PC-3 (cell line): Measurements from ENCODE around the gene IL17RA. TPM values are rescaled to one million over a fixed set of nuclear protein-coding genes. Genes with fewer than 3 reads are reported as not detected.

ENCODE experiments used
- ATAC-seq: fragments of 200-7000 bp; cut with Tn5 transposase; 2 replicates; pipeline ENCODE4 v1.9.1; 2020; ENCODE audit warnings: mild to moderate bottlenecking, moderate library complexity
- BruUV-seq: library from RNA; stranded (reverse); fragments of 400-500 nt; replicated peaks from 2 replicates; lab custom pipeline; 2021; lab: Mats Ljungman, UMichigan
- CTCF ChIA-PET: fragments of 300-600 bp; sonication (Branson Sonifier 250); formaldehyde crosslinking; loops from one replicate; lab custom pipeline; 2022; ENCODE audit warnings: antibody characterized with exemption; lab: Charles Lee
- POLR2A ChIA-PET: fragments of 300-600 bp; sonication (Branson Sonifier 250); formaldehyde crosslinking; loops from one replicate; lab custom pipeline; 2022; ENCODE audit warnings: antibody characterized with exemption; ENCODE audit not compliant: unreplicated experiment; lab: Charles Lee
- DNase-seq: peaks from one replicate; pipeline ENCODE4 v3.0.0-alpha.2; 2015
- H2AFZ ChIP-seq: fragments of 300-600 bp; sonication (generic); 2 replicates; pipeline ENCODE4 v1.6.0; 2016; ENCODE audit warnings: antibody characterized with exemption, low read length
- H3F3A ChIP-seq: fragments of 300-600 bp; sonication (generic); one replicate; pipeline ENCODE4 v1.6.0; 2017; ENCODE audit warnings: antibody characterized with exemption, low read length, control low read depth, mild to moderate bottlenecking; ENCODE audit not compliant: unreplicated experiment
- H3K27ac ChIP-seq: fragments of 300-600 bp; sonication (generic); 2 replicates; pipeline ENCODE4 v1.5.1; 2016; ENCODE audit warnings: mild to moderate bottlenecking, low read length
- H3K27me3 ChIP-seq: fragments of 300-600 bp; sonication (generic); 2 replicates; pipeline ENCODE4 v1.6.1; 2016; ENCODE audit warnings: low read length, mixed read lengths
- H3K36me3 ChIP-seq: fragments of 300-600 bp; sonication (generic); 2 replicates; pipeline ENCODE4 v1.6.1; 2016; ENCODE audit warnings: low read depth, mixed run types, low read length, mixed read lengths
- H3K4me1 ChIP-seq: fragments of 300-600 bp; sonication (generic); 2 replicates; pipeline ENCODE4 v1.5.1; 2016; ENCODE audit warnings: low read length; ENCODE audit not compliant: insufficient read depth
- H3K4me2 ChIP-seq: fragments of 300-600 bp; sonication (generic); 2 replicates; pipeline ENCODE4 v1.6.0; 2016; ENCODE audit warnings: low read length
- H3K4me3 ChIP-seq: fragments of 300-600 bp; sonication (generic); 2 replicates; pipeline ENCODE4 v1.5.1; 2016; ENCODE audit warnings: mild to moderate bottlenecking, low read length, mixed read lengths
- H3K79me2 ChIP-seq: fragments of 300-600 bp; sonication (generic); 2 replicates; pipeline ENCODE4 v1.6.1; 2017; ENCODE audit warnings: low read length, mixed read lengths
- H3K9ac ChIP-seq: fragments of 300-600 bp; sonication (generic); 2 replicates; pipeline ENCODE4 v1.6.0; 2016; ENCODE audit warnings: mild to moderate bottlenecking, low read length
- H3K9me2 ChIP-seq: fragments of 300-600 bp; sonication (generic); replicated peaks from 2 replicates; pipeline ENCODE4 v1.6.1; 2016; ENCODE audit warnings: mixed run types, low read length, mixed read lengths
- H3K9me3 ChIP-seq: fragments of 300-600 bp; sonication (generic); 2 replicates; pipeline ENCODE4 v1.6.1; 2016; ENCODE audit warnings: low read length, mixed read lengths
- H4K20me1 ChIP-seq: fragments of 300-600 bp; sonication (generic); 2 replicates; pipeline ENCODE4 v1.6.1; 2016; ENCODE audit warnings: low read length, mixed read lengths
- EZH2 ChIP-seq: fragments of 300-600 bp; sonication (generic); IDR thresholded peaks from one replicate; pipeline ENCODE4 v1.6.1; 2017; ENCODE audit warnings: antibody characterized with exemption, mild to moderate bottlenecking, low read length; ENCODE audit not compliant: unreplicated experiment
- EZH2phosphoT487 ChIP-seq: fragments of 300-600 bp; sonication (generic); IDR thresholded peaks from 2 replicates; pipeline ENCODE4 v1.6.1; 2018; ENCODE audit warnings: mild to moderate bottlenecking, antibody characterized with exemption, low read length, borderline replicate concordance
- intact Hi-C: fragments of 100-400 bp; cut with micrococcal nuclease; formaldehyde crosslinking; loops from 2 replicates; pipeline ENCODE4 v1.9.0; 2023
- total RNA-seq: library from RNA; depleted of rRNA; stranded (reverse); fragments of >200 nt; gene quantifications from 2 replicates; pipeline ENCODE4 v1.2.3, GENCODE V29; 2014
- TF ChIP-seq, protein P1 (sequence below): fragments of 300-600 bp; sonication (generic); conservative IDR thresholded peaks from 2 replicates; pipeline ENCODE4 v1.5.1; 2017; ENCODE audit warnings: antibody characterized with exemption, low read depth, mild to moderate bottlenecking, low read length

IL17RA gene
- total RNA-seq, 1 experiment from 2014 or later = 5.9 TPM

DNA sequence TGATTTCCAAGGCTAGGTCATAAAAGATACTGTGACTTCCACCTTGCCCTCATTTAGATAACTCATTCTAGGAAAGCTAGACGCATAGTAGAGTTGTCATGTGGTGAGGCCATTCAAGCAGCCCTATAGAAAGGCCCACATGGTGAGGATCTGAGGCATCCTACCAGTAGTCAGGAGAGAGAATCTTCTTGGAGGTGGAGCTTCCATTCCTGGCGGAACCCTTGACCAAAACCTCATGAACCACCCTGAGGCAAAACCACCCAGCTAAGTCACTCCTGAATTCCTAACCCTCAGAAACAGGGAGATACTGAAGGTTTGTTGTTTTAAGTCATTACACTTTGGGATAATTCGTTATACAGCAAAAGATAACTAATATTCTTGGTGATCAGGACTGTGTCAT, 77.2 kb downstream of the IL17RA start:
- H3K4me1 ChIP-seq = peaks cover 16% of the 10 kb centered on the region
- no peaks in the 10 kb centered on the region for H3K9me3 ChIP-seq
- no peaks in the 10 kb centered on the region for H4K20me1 ChIP-seq
- intact Hi-C loops = no loop called here
- no peak for TF ChIP-seq EZH2
- no peak for TF ChIP-seq EZH2phosphoT487
- TF ChIP-seq, protein P1, sequence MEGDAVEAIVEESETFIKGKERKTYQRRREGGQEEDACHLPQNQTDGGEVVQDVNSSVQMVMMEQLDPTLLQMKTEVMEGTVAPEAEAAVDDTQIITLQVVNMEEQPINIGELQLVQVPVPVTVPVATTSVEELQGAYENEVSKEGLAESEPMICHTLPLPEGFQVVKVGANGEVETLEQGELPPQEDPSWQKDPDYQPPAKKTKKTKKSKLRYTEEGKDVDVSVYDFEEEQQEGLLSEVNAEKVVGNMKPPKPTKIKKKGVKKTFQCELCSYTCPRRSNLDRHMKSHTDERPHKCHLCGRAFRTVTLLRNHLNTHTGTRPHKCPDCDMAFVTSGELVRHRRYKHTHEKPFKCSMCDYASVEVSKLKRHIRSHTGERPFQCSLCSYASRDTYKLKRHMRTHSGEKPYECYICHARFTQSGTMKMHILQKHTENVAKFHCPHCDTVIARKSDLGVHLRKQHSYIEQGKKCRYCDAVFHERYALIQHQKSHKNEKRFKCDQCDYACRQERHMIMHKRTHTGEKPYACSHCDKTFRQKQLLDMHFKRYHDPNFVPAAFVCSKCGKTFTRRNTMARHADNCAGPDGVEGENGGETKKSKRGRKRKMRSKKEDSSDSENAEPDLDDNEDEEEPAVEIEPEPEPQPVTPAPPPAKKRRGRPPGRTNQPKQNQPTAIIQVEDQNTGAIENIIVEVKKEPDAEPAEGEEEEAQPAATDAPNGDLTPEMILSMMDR = no peak
- H3F3A ChIP-seq = no peaks in the 10 kb centered on the region
- no peaks in the 10 kb centered on the region for H3K27me3 ChIP-seq
- POLR2A ChIA-PET = interaction anchor here (0.6 kb wide), 1 partner anchor 108 kb away, joined by 4 read pairs; no protein-coding TSS in a partner anchor
- BruUV-seq = no TSS peak
- H3K9me2 ChIP-seq = no peaks in the 10 kb centered on the region
- no peak overlapping the region for H3K4me2 ChIP-seq
- H3K36me3 ChIP-seq = no peaks in the 10 kb centered on the region
- H3K4me3 ChIP-seq = no peak overlapping the region
- DNase-seq (no peak), ATAC-seq (no peak)
- CTCF ChIA-PET = interaction anchor here (1.7 kb wide), 1 partner anchor 10 kb away, joined by 12 read pairs; no protein-coding TSS in a partner anchor
- H3K79me2 ChIP-seq = peaks cover 14% of the 10 kb centered on the region
- no peak overlapping the region for H3K9ac ChIP-seq
- no peak overlapping the region for H3K27ac ChIP-seq
- no peak overlapping the region for H2AFZ ChIP-seq

DNA sequence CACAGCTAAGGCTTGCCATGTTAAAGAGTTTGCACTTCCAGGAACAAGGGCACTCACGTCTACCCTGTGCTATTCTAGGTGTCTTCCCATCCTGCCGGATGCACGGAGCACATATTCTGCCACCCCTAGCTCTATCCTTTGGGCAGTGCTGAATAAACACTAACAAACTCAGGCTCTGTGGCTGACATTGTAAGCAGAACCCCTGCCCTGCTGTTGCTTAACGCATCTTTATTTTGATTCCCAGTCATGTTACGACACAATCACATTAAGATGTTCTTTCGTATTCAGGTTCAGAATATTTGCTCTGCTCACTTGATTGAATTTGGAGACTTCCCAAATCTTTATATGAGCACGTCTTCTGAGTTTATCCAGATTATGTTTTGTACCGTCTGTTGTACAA, 77.9 kb downstream of the IL17RA start:
- Histone ChIP-seq H4K20me1 (no peaks in the 10 kb centered on the region), H3K9me3 (no peaks in the 10 kb centered on the region), H3F3A (no peaks in the 10 kb centered on the region), H3K4me3 (no peak overlapping the region), H3K79me2 (peaks cover 7% of the 10 kb centered on the region), H3K9ac (no peak overlapping the region), H3K9me2 (no peaks in the 10 kb centered on the region), H3K4me1 (peaks cover 9% of the 10 kb centered on the region), H2AFZ (no peak overlapping the region), H3K27me3 (no peaks in the 10 kb centered on the region), H3K27ac (no peak overlapping the region), H3K4me2 (no peak overlapping the region), H3K36me3 (no peaks in the 10 kb centered on the region)
- TF ChIP-seq, protein P1 = no peak
- no peak for TF ChIP-seq EZH2
- no peak for TF ChIP-seq EZH2phosphoT487
- DNase-seq (no peak), ATAC-seq (no peak)
- CTCF ChIA-PET = interaction anchor here (1.7 kb wide), 1 partner anchor 9 kb away, joined by 12 read pairs; no protein-coding TSS in a partner anchor
- BruUV-seq = no TSS peak
- intact Hi-C loops = no loop called here
- POLR2A ChIA-PET = no interaction called here

- H3F3A ChIP-seq = no peaks in the 10 kb centered on the region
- no peak for DNase-seq
- H3K9ac ChIP-seq = no peak overlapping the region
- no peak overlapping the region for H3K4me3 ChIP-seq
- H4K20me1 ChIP-seq = no peaks in the 10 kb centered on the region
- H3K4me2 ChIP-seq = no peak overlapping the region
- CTCF ChIA-PET = no interaction called here
- H3K4me1 ChIP-seq = peaks cover 6% of the 10 kb centered on the region
- H3K27ac ChIP-seq = no peak overlapping the region
- POLR2A ChIA-PET = no interaction called here
- no peaks in the 10 kb centered on the region for H3K9me2 ChIP-seq
- no peak overlapping the region for H2AFZ ChIP-seq
- no peaks in the 10 kb centered on the region for H3K36me3 ChIP-seq
- TF ChIP-seq, protein P1 = peak; percentile 34; the same call in 1 of the 2 replicates
- no peak for TF ChIP-seq EZH2
- no peaks in the 10 kb centered on the region for H3K9me3 ChIP-seq
- no peaks in the 10 kb centered on the region for H3K27me3 ChIP-seq
- ATAC-seq = no peak
- no TSS peak for BruUV-seq
- H3K79me2 ChIP-seq = no peaks in the 10 kb centered on the region
- intact Hi-C loops = no loop called here
These were observed 79.7 kb downstream of the IL17RA start for GRCh38 chr22:17164392-17165024.
